Stomach (tissue), 9 donors: Measurements from ENCODE around the gene PKP4. TPM values are rescaled to one million over a fixed set of nuclear protein-coding genes. Genes with fewer than 3 reads are reported as not detected.

Experiments
- DNase-seq, 2 donors: peaks; one replicate each; pipeline versions ENCODE4 v3.0.0 to v3.0.0-alpha.2; 2013 to 2019
- H3K27ac ChIP-seq, 5 donors: fragments of 200-600 bp in 4 of 5; sonication (generic) in 4 of 5; one replicate each; pipeline ENCODE4 v1.5.1; 2013 to 2019; ENCODE audit warnings: mild to moderate bottlenecking in 1 of 5, moderate library complexity in 1 of 5
- H3K27me3 ChIP-seq, 3 donors: fragments of 200-600 bp; sonication (generic); one replicate each; pipeline ENCODE4 v1.5.1; 2017 to 2019; ENCODE audit warnings: mixed run types in 1 of 3
- H3K36me3 ChIP-seq, 4 donors: fragments of 200-600 bp; sonication (generic); 1 replicate in 3 of 4; 2 replicates in 1 of 4; pipeline ENCODE4 v1.5.1; 2016 to 2019
- H3K4me1 ChIP-seq, 4 donors: fragments of 200-600 bp; sonication (generic); one replicate each; pipeline ENCODE4 v1.5.1; 2016 to 2019
- H3K4me3 ChIP-seq, 4 donors: fragments of 200-600 bp; sonication (generic) in 3 of 4; one replicate each; pipeline ENCODE4 v1.5.1; 2016 to 2019; ENCODE audit warnings: mild to moderate bottlenecking in 1 of 4
- H3K9me3 ChIP-seq, 4 donors: fragments of 200-600 bp; sonication (generic); one replicate each; pipeline ENCODE4 v1.5.1; 2016 to 2019
- CTCF ChIP-seq, 7 experiments: fragments of 450-650 bp in 4 of 7; fragments of 200-600 bp in 3 of 7; sonication (generic) in 3 of 7; IDR thresholded peaks; one replicate each; pipeline ENCODE4 v1.5.1; 2016 to 2019; ENCODE audit warnings: antibody characterized with exemption in 7 of 7, control low read depth in 2 of 7, mild to moderate bottlenecking in 1 of 7
- EP300 ChIP-seq: sonication (generic); formaldehyde crosslinking; IDR thresholded peaks from one replicate; pipeline ENCODE4 v1.6.1; 2017; ENCODE audit warnings: antibody characterized with exemption
- POLR2A ChIP-seq, 4 donors: fragments of 450-650 bp; IDR thresholded peaks; one replicate each; pipeline ENCODE4 v1.6.1; 2016; ENCODE audit warnings: antibody characterized with exemption in 4 of 4, control low read depth in 2 of 4, mild to moderate bottlenecking in 1 of 4, moderate library complexity in 1 of 4
- POLR2AphosphoS5 ChIP-seq, 3 donors: sonication (generic); formaldehyde crosslinking; IDR thresholded peaks; one replicate each; pipeline ENCODE4 v1.6.1; 2016; ENCODE audit warnings: antibody characterized with exemption in 3 of 3
- WGBS, 5 donors: extraction: QIAGEN DNeasy Blood & Tissue Kit in 3 of 5; methylation state at CpG; one replicate each; pipeline versions ENCODE4 v1.1.5 to v1.1.7; 2013 to 2018; 5-methylcytosine and 5-hydroxymethylcytosine counted together
- intact Hi-C: fragments of 100-400 bp; cut with DNase I; formaldehyde crosslinking; loops from one replicate; pipeline ENCODE4 v1.15.1; 2023; ENCODE audit warnings: low total_unique reads
- polyA plus RNA-seq, 3 donors: library from polyadenylated mRNA; stranded (reverse); fragments of 200-250 nt; gene quantifications; one replicate each; pipeline ENCODE4 v1.2.3, GENCODE V29; 2013
- total RNA-seq, 5 donors: library from RNA; depleted of rRNA; stranded (reverse); fragments of >200 nt; gene quantifications; one replicate each; pipeline versions ENCODE4 v1.1.0 to v1.2.3, GENCODE V29; 2014 to 2016
- donor health status: healthy with polysubstance abuse.
- donor health status: Bipolar disorder and iron deficiency.
- donor health status: healthy.

PKP4 gene
- total and polyA plus RNA-seq, 8 donors = 20.5 to 223 (median 75.8) TPM

- Histone ChIP-seq H3K27ac (no peak overlapping the region), H3K9me3 (no peaks in the 10 kb centered on the region), H3K36me3 (no peaks in the 10 kb centered on the region), H3K4me1 (peaks cover 0 to 31% (median 4%) of the 10 kb centered on the region in 4 donors), H3K4me3 (no peak overlapping the region), H3K27me3 (no peaks in the 10 kb centered on the region)
- no peak for DNase-seq
- no peak for TF ChIP-seq POLR2AphosphoS5 (IDR thresholded peaks at IDR 0.05)
- TF ChIP-seq CTCF (IDR thresholded peaks at IDR 0.05) = no peak
- TF ChIP-seq POLR2A (IDR thresholded peaks at IDR 0.05) = no peak
- no peak for TF ChIP-seq EP300
- intact Hi-C loops = no loop called here
- WGBS, 5 donors = 89 to 96% (median 92%) methylated on average over 5 of the region's 5 CpGs
Measured at GRCh38 chr2:158513841-158514240, 57.1 kb downstream of the PKP4 start.

- Histone ChIP-seq H3K4me1 (peaks cover 0 to 13% (median 0%) of the 10 kb centered on the region in 4 donors), H3K27ac (no peak overlapping the region), H3K36me3 (no peaks in the 10 kb centered on the region), H3K27me3 (no peaks in the 10 kb centered on the region), H3K4me3 (no peak overlapping the region), H3K9me3 (no peaks in the 10 kb centered on the region)
- intact Hi-C loops = no loop called here
- 76 to 88% (median 77%) methylated on average over 3 of the region's 3 CpGs for WGBS, 5 donors
- DNase-seq = no peak
- no peak for TF ChIP-seq EP300
- TF ChIP-seq POLR2A (IDR thresholded peaks at IDR 0.05) = no peak
- no peak for TF ChIP-seq CTCF (IDR thresholded peaks at IDR 0.05)
- TF ChIP-seq POLR2AphosphoS5 (IDR thresholded peaks at IDR 0.05) = no peak
Measured at GRCh38 chr2:158518084-158518483, 61.3 kb downstream of the PKP4 start.

GRCh38 chr2:158519481-158519880, 62.7 kb downstream of the PKP4 start:
- WGBS, 5 donors = 88 to 94% (median 93%) methylated on average over 2 of the region's 2 CpGs
- Histone ChIP-seq H3K4me1 (peaks cover 0 to 13% (median 0%) of the 10 kb centered on the region in 4 donors), H3K4me3 (no peak overlapping the region), H3K27ac (no peak overlapping the region), H3K9me3 (no peaks in the 10 kb centered on the region), H3K27me3 (no peaks in the 10 kb centered on the region), H3K36me3 (no peaks in the 10 kb centered on the region)
- no peak for DNase-seq
- intact Hi-C loops = no loop called here
- no peak for TF ChIP-seq EP300
- no peak for TF ChIP-seq POLR2A (IDR thresholded peaks at IDR 0.05)
- TF ChIP-seq POLR2AphosphoS5 (IDR thresholded peaks at IDR 0.05) = no peak
- no peak for TF ChIP-seq CTCF (IDR thresholded peaks at IDR 0.05)

- 83 to 90% (median 85%) methylated on average over 4 of the region's 4 CpGs for WGBS, 5 donors
- H3K27me3 ChIP-seq = no peaks in the 10 kb centered on the region
- H3K4me1 ChIP-seq = no peaks in the 10 kb centered on the region
- H3K36me3 ChIP-seq = peaks cover 0 to 11% (median 3%) of the 10 kb centered on the region in 4 donors
- no peak for TF ChIP-seq POLR2AphosphoS5 (IDR thresholded peaks at IDR 0.05)
- no peak for TF ChIP-seq CTCF (IDR thresholded peaks at IDR 0.05)
- TF ChIP-seq POLR2A (IDR thresholded peaks at IDR 0.05) = no peak
- no peak for TF ChIP-seq EP300
- H3K9me3 ChIP-seq = no peaks in the 10 kb centered on the region
- H3K4me3 ChIP-seq = no peak overlapping the region
- intact Hi-C loops = no loop called here
- no peak for DNase-seq
- no peak overlapping the region for H3K27ac ChIP-seq
Measured at GRCh38 chr2:158529379-158530259, 72.9 kb downstream of the PKP4 start.
